Neural cell (in vitro differentiated cells): ENCODE measurements around the gene MT3.

ENCODE experiments used
- CTCF ChIP-seq: fragments of 450-650 bp; IDR thresholded peaks from 2 replicates; pipeline ENCODE4 v1.5.1; 2014; ENCODE audit warnings: antibody characterized with exemption, mild to moderate bottlenecking, moderate library complexity; ENCODE audit not compliant: poor library complexity, severe bottlenecking
- EP300 ChIP-seq: fragments of 450-650 bp; conservative IDR thresholded peaks from 2 replicates; pipeline ENCODE4 v1.6.1; 2014; ENCODE audit warnings: antibody characterized with exemption, mild to moderate bottlenecking, moderate library complexity; ENCODE audit not compliant: poor library complexity, severe bottlenecking
- EZH2 ChIP-seq: fragments of 200-600, 300-800 bp; shearing (Covaris generic), sonication (generic); IDR thresholded peaks from 2 replicates; pipeline ENCODE4 v1.6.1; 2014; ENCODE audit warnings: antibody characterized with exemption, low read length, borderline replicate concordance, mild to moderate bottlenecking; ENCODE audit not compliant: insufficient read depth, poor library complexity, severe bottlenecking
- POLR2AphosphoS5 ChIP-seq: IDR thresholded peaks from 2 replicates; pipeline ENCODE4 v1.6.1; 2012
- RAD21 ChIP-seq: fragments of 450-650 bp; conservative IDR thresholded peaks from 2 replicates; pipeline ENCODE4 v1.6.1; 2014; ENCODE audit warnings: antibody characterized with exemption, mild to moderate bottlenecking, moderate library complexity
- REST ChIP-seq: IDR thresholded peaks from 2 replicates; pipeline ENCODE4 v1.6.1; 2012; ENCODE audit warnings: borderline replicate concordance
- TAF1 ChIP-seq: IDR thresholded peaks from 2 replicates; pipeline ENCODE4 v1.6.1; 2012; ENCODE audit warnings: low read depth

GRCh38 chr16:56608876-56609462 is 19.6 kb downstream of the MT3 start:
- TF ChIP-seq CTCF (no peak), REST (no peak), POLR2AphosphoS5 (no peak), EP300 (no peak), EZH2 (no peak), TAF1 (no peak), RAD21 (no peak)
